ENCODE data around the gene MPPED2. TPM values are rescaled to one million over a fixed set of nuclear protein-coding genes. Genes with fewer than 3 reads are reported as not detected.

Gene MPPED2
- total and polyA plus RNA-seq, 2 donors (not counting 3 experiments of a cell fraction or from before 2014, with no cell fraction given): not detected

- H3K27ac ChIP-seq (ENCODE audit: insufficient read depth, low read depth, low read length): no peak overlapping the region
- no peaks in the 10 kb centered on the region for H3K4me1 ChIP-seq (ENCODE audit: control insufficient read depth, extremely low read depth, insufficient read depth, low read length)
- no peaks in the 10 kb centered on the region for H3K27me3 ChIP-seq (ENCODE audit: control insufficient read depth in 2 of 2, insufficient read depth in 2 of 2, low read length in 2 of 2)
- ChIA-PET CTCF (no interaction called here), POLR2A (no interaction called here)
- no peaks in the 10 kb centered on the region for H3K36me3 ChIP-seq (ENCODE audit: control insufficient read depth in 2 of 2, extremely low read depth in 1 of 2, insufficient read depth in 2 of 2, low read length in 2 of 2)
- intact Hi-C loops (cut with micrococcal nuclease) (no loop called here), dilution Hi-C loops (cut with MboI; ENCODE audit: extremely low pct_ligation_motif_present, low sequenced_read_pairs) (no loop called here)
- no peak overlapping the region for H3K9ac ChIP-seq (replicated peaks; ENCODE audit: extremely low read depth, insufficient read depth, low read length)
- no peak overlapping the region for H3K4me3 ChIP-seq (replicated peaks in 1 of 3; ENCODE audit: insufficient read depth in 1 of 3, low read depth in 1 of 3, low read length in 3 of 3)
- no peaks in the 10 kb centered on the region for H3K9me1 ChIP-seq (replicated peaks; ENCODE audit: control insufficient read depth, extremely low read depth, insufficient read depth, low read length)
- no peak overlapping the region for H3K4me2 ChIP-seq (ENCODE audit: insufficient read depth, low read length)
- no peak for TF ChIP-seq FOS (IDR thresholded peaks at IDR 0.05; ENCODE audit: borderline replicate concordance, insufficient read depth, low read length)
- no peak for TF ChIP-seq MYC (IDR thresholded peaks at IDR 0.05; ENCODE audit: low read depth, low read length)
- no peak for TF ChIP-seq MAX (IDR thresholded peaks at IDR 0.05; ENCODE audit: insufficient read depth, insufficient read length)
- no peak for TF ChIP-seq EZH2 (IDR thresholded peaks at IDR 0.05; ENCODE audit: borderline replicate concordance, low read depth, low read length, severe bottlenecking)
- TF ChIP-seq GATA2 (IDR thresholded peaks at IDR 0.05; ENCODE audit: insufficient read depth, insufficient read length, low read depth, low read length): no peak
- TF ChIP-seq POLR2A (IDR thresholded peaks at IDR 0.05; ENCODE audit: low read depth, low read length): no peak
- no peak for TF ChIP-seq POLR2AphosphoS5 (IDR thresholded peaks at IDR 0.05; ENCODE audit: insufficient read depth, low read depth, low read length)
- no peak for TF ChIP-seq JUN (IDR thresholded peaks at IDR 0.05; ENCODE audit: borderline replicate concordance, insufficient read depth, insufficient read length, low read depth)
- TF ChIP-seq CTCF (IDR thresholded peaks at IDR 0.05; ENCODE audit: extremely low read depth in 1 of 2, insufficient read depth in 1 of 2, low read depth in 1 of 2, low read length in 2 of 2): no peak
- H2AFZ ChIP-seq (ENCODE audit: low read depth, low read length): no peak overlapping the region
- BruUV-seq (replicated peaks): no TSS peak
- no peaks in the 10 kb centered on the region for H3K79me2 ChIP-seq (ENCODE audit: control insufficient read depth, insufficient read depth, low read length)
- FAIRE-seq (no peak), DNase-seq (ENCODE audit: low read depth, low spot score) (no peak)
- H4K20me1 ChIP-seq (replicated peaks; ENCODE audit: control insufficient read depth, extremely low read depth, insufficient read depth, low read length): no peaks in the 10 kb centered on the region
- no peaks in the 10 kb centered on the region for H3K9me3 ChIP-seq (replicated peaks; ENCODE audit: control insufficient read depth, insufficient read depth, low read length)
Observed at GRCh38 chr11:30406978-30407762, 179.0 kb downstream of the MPPED2 start.
